M059J (cell line): ENCODE data around the gene RAB1B. TPM values are rescaled to one million over a fixed set of nuclear protein-coding genes. Genes with fewer than 3 reads are reported as not detected.
A peak's percentile ranks its signal among the peaks of the same experiment; 100 is the strongest.

Source experiments
- DNase-seq: peaks from one replicate; pipeline ENCODE4 v3.0.0-alpha.2; 2012; ENCODE audit warnings: low read depth
- total RNA-seq: library from RNA; depleted of rRNA; stranded (reverse); fragments of >200 nt; shearing (Covaris generic); gene quantifications from 2 replicates; pipeline ENCODE4 v1.2.3, GENCODE V29; 2014; rRNA removed

RAB1B gene
- 189 and 209 TPM in 2 replicates for total RNA-seq

- DNase-seq = peak; percentile 99
Measured at GRCh38 chr11:66268244-66268951, at the start of gene RAB1B. TSS of gene RAB1B (plus strand) at chr11:66268639. CDS start at chr11:66268680, 41 bp downstream.

- no peak for DNase-seq
Measured at GRCh38 chr11:66218846-66219620, 49.4 kb upstream of the RAB1B start.

DNA sequence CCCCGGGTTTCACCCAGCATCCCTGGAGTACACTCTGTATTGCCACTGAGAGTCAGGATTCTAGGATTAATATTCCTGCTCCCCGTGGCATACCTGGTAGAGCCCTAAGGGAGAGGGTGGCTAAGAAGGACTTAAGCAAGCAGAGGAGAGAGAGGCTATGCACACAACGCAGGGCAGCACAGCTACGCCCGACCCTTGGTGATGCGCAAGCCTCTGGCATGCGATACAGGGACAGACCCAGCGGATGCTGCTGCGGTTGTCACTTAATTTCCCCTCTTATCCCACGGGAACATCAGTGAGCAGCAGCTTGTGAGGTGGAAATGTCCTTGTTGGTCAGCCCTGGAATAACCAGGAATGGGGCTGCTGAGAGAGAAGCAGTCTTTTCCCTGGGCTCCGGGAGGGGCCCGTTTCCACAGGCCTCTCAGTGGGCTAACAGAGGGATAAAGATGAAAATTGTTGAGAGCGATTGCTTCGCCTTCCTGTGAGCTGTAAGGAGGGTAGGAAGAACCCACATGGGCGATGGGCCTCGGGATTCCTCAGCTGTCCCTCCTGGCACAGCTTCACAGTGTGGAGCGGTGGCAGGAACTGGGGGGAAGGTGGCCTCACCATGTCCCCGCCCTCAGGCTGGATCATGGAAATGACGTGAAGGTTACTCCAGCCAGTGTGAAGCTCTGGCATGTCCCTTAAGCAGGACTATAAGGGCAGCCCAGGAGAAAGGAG lies 48.4 kb upstream of the RAB1B start:
- no peak for DNase-seq

GRCh38 chr11:66220566-66220935 lies 47.9 kb upstream of the RAB1B start:
- DNase-seq = no peak

GRCh38 chr11:66221012-66221411 lies 47.4 kb upstream of the RAB1B start:
- DNase-seq = no peak

DNA sequence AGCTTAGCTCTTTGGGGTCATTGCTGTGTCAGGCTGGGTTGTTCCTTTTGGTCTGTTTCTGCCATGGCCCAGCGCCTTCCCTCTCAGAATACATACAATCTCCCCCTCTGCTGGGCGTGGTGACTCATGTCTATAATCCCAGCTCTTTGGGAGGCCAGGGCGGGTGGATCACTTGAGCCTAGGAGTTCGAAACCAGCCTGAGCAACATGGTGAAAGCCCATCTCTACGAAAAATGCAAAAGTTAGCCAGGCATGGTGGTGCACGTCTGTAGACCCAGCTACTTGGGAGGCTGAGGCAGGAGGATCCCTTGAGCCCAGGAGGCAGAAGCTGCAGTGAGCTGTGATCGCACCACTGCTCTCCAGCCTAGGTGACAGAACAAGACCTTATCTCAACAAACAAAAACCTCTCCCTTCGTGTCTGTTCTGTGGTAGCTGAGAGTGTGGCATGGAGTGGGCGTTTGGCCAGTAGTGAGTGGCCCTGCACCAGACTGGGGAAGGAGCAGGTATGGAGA lies 46.7 kb upstream of the RAB1B start:
- DNase-seq = peak; percentile 39

DNA sequence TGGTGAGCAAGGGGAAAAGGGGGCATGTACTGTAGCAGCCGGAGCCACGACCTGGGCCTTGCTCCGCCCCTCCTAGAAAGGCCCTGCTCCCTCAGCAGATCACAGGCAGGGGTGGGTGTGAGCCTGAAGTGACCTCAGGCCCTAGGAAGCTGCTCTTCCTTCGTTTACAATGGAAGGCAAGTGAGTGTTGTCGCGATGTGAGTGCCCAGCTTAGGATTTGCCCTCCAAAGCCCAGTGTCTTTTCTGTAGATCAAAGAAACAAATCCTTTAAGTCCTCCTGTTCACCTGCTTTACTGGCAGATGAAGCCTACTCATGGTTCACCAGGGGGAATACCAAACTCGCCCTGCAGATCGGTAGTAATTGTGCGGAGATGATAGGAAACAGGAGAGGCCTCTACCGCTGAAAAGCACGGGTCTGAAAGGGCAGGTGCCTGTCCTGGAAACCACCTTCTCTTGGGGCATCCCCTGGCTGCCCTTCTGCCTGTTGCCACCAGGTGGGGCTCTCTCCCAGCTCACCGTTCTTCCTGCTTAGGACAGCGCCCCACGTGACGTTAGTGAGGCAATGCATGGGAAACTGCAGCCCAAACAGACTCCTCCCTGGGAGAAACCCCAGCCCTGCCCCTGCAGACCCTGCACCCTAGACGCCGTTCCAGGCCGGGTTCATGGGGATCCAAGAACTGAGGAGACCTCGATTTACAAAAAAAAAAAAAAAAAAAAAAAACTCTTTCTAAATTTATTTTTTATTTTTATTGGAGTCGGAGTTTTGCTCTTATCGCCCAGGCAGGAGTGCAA lies 45.9 kb upstream of the RAB1B start:
- DNase-seq = peak; percentile 91

- no peak for DNase-seq
Measured at GRCh38 chr11:66224226-66224855, 44.1 kb upstream of the RAB1B start.

GRCh38 chr11:66225066-66225465 lies 43.4 kb upstream of the RAB1B start:
- no peak for DNase-seq

DNA sequence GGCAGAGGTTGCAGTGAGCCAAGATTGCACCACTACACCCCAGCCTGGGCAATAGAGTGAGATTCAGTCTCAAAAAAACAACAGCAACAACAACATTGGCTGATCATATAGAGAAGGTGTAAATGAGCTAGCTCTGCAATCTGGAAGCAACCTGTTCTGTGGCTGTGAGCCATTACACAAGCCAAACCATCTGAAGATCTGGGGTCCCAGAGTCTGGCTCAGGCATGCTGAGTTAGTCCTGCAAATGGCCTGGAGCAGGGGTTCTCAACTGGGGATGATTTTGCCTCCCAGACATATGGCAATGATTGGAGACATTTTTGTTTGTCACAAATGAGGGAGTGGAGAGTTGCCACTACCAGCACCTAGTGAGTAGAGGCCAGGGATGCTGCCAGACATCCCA lies 42.3 kb upstream of the RAB1B start:
- DNase-seq = no peak

DNA sequence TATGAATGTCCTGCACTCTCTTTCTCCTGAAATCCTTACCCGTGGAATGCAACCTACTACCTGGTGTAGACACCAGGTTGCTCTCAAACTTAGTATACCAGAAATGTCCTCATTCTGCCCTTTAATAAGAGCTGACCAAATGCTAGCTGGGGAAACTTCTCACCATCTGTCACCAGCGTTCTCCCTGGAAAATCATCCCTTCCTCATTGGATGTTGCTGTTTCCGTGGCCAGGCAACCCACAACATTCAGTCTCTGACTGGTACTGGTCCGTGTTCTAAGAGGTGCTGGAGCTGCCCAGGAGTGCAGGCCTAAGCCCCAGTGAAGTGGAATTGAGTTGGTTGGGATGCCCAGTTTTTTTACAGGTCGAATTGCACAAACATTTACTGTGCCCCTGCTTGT lies 40.7 kb upstream of the RAB1B start:
- DNase-seq = no peak

DNA sequence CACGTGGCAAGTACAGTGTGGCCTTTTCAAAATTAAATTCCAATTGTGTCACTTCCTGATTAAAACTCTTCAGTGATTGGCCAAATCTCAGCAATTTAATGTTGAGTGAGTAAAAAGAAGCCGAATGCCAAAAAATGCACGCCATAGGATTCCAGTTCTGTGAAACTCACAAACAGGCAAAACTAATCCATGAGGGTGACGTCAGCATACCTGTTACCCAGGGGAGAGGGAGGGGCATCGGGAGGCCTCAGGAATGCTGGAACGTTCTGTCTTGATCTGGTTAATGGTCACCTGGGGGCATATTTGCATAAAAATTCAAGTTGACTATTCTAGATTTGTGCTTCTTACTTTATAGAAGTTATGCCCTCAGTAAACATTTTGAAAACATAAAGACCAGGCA lies 39.9 kb upstream of the RAB1B start:
- no peak for DNase-seq

- DNase-seq = no peak
Measured at GRCh38 chr11:66230156-66230555, 38.3 kb upstream of the RAB1B start.

DNA sequence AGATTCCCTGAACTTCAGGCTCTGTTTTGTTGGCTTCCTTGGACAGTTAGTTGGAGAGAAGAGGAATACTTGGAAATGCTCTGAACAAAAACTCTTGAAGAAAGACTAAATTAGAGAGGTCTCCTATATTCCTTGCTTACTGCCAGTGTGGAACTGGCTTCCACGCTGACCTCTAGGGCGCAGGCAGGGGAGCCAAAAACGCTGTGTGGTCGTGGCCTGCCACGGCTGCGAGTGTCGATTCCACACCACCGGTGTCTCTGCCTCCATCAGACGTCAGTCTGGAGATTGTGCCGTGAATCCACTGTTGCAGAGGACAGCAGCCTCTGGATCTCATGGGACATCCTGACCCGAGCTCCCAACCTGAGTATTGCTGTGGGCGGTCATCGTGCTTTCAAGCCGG lies 37.5 kb upstream of the RAB1B start:
- no peak for DNase-seq

- no peak for DNase-seq
Measured at GRCh38 chr11:66231561-66231960, 36.9 kb upstream of the RAB1B start.

GRCh38 chr11:66232769-66233168 lies 35.7 kb upstream of the RAB1B start:
- no peak for DNase-seq

DNA sequence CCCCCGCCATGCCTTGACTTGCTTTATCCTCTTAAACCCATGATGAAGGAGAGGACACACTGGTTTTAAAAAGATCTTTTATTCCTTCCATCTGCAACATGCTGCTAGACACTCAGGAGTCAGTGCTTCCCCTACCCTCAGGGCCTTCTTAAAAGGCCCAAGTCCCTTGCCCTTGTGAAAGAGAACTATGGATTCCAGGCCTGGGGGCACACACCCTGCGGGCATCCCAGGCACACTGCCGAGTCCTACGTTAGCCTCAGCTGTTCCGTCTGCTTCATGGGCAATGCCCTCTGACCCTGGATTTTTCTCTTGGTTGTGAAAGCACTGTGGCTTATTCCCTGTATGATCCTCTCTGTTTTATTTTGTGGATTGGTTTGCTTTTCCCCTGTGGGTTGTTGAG lies 35.1 kb upstream of the RAB1B start:
- DNase-seq = no peak

DNA sequence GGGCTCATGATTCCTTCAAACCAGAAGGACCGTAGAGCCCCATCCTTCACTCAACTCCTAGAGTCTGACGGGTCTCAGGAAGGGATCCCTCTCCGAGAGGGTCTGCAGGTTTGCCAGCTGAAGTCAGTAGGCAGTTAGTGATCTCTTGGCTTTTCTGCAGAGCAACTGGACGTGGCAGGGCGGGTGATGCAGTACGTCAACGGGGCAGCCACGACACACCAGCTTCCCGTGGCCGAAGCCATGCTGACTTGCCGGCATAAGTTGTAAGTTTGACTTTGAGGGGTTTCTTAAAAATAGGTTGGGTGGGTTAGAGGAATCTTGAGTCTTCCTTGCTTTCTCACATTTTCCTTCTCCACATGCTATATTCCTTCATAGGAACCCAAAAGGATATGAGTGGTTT lies 33.3 kb upstream of the RAB1B start:
- DNase-seq = no peak

DNA sequence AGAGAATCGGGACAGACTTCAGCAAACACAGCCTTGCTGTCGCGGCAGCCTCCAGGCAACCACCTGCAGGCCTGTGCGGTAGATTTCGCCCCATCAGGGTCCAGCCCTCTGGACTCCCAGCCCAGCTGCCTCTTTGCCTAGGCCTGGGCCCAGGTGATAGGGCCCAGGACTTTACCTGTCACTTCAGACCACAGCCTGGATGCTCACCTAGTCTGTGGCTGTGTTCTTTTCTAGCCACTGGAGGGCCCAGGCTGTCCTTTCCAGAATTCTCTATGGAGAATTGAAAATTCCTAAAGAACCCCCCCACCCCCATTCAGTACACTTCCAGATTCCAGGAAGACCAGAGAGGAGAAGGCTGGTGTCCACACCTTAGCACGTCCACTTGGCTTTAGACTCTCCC lies 30.6 kb upstream of the RAB1B start:
- no peak for DNase-seq

GRCh38 chr11:66238786-66239413 lies 29.5 kb upstream of the RAB1B start:
- no peak for DNase-seq

DNA sequence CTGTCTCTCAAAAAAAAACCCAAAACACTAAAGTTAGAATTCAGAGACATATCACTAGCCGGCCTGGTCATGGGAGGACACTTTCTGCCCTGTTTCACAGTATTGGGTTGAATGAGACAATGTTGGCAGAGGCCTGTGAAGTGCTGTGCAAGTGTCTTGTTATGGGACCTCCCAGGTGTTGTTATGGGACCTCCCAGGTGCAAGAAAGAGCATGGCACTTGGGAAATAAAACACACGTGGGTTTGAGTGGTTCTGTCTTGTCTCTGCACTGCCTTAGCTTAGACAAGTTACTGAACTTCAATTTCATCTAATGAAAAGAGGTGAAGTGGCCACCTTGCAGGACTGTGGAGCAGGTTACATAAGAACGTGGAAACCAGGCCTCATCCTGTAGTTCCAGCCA lies 28.9 kb upstream of the RAB1B start:
- DNase-seq = no peak
